Natural killer cell (primary cell): ENCODE results near the gene ZNF333. TPM values are rescaled to one million over a fixed set of nuclear protein-coding genes. Genes with fewer than 3 reads are reported as not detected.
"Not testable (repeated sequence)": the region's sequence is repeated elsewhere in the genome, so short reads cannot be mapped to it uniquely, and the experiment has no call there.

Experiments
- ATAC-seq, 3 donors: fragments of 150-1000 bp in 2 of 3; fragments of 200-7000 bp in 1 of 3; cut with Tn5 transposase; 1 replicate in 1 of 3; 2 replicates in 2 of 3; pipeline ENCODE4 v1.10.0; 2021; ENCODE audit warnings: mild to moderate bottlenecking in 2 of 3, moderate library complexity in 2 of 3
- DNase-seq, 2 donors: peaks; one replicate each; pipeline versions ENCODE4 v3.0.0 to v3.0.0-alpha.2; 2013 to 2021; ENCODE audit warnings: mixed read lengths in 1 of 2
- H3K27ac ChIP-seq: one replicate; pipeline ENCODE4 v1.5.1; 2013; ENCODE audit warnings: mild to moderate bottlenecking, low read length
- H3K27me3 ChIP-seq: one replicate; pipeline ENCODE4 v1.6.1; 2013; ENCODE audit warnings: low read length; ENCODE audit not compliant: control insufficient read depth, insufficient read depth
- H3K36me3 ChIP-seq: one replicate; pipeline ENCODE4 v1.6.1; 2013; ENCODE audit warnings: low read length; ENCODE audit not compliant: control insufficient read depth, insufficient read depth
- H3K4me1 ChIP-seq: one replicate; pipeline ENCODE4 v1.6.1; 2013; ENCODE audit warnings: low read length; ENCODE audit not compliant: control insufficient read depth, insufficient read depth
- H3K4me3 ChIP-seq: one replicate; pipeline ENCODE4 v1.5.1; 2013; ENCODE audit warnings: low read length
- H3K9me3 ChIP-seq: one replicate; pipeline ENCODE4 v1.6.1; 2013; ENCODE audit warnings: low read length; ENCODE audit not compliant: control insufficient read depth, insufficient read depth
- H3K27ac Mint-ChIP-seq, 2 donors: one replicate each; pipeline ENCODE4 v1.8.0; 2022; ENCODE audit warnings: mild to moderate bottlenecking in 2 of 2, mixed read lengths in 2 of 2, moderate library complexity in 1 of 2
- H3K27me3 Mint-ChIP-seq, 2 donors: one replicate each; pipeline ENCODE4 v1.8.0; 2022; ENCODE audit warnings: low read depth in 2 of 2, mixed read lengths in 2 of 2
- H3K36me3 Mint-ChIP-seq: one replicate; pipeline ENCODE4 v1.8.0; 2022; ENCODE audit warnings: mixed read lengths
- H3K4me1 Mint-ChIP-seq, 2 donors: one replicate each; pipeline ENCODE4 v1.8.0; 2022; ENCODE audit warnings: mixed read lengths in 2 of 2
- H3K4me3 Mint-ChIP-seq: one replicate; pipeline ENCODE4 v1.8.0; 2022; ENCODE audit warnings: mild to moderate bottlenecking, moderate library complexity, mixed read lengths
- H3K9me3 Mint-ChIP-seq, 2 donors: one replicate each; pipeline ENCODE4 v1.8.0; 2022; ENCODE audit warnings: mixed read lengths in 2 of 2
- WGBS: methylation state at CpG from one replicate; pipeline ENCODE4 v1.1.7; 2013; ENCODE audit warnings: missing lambda C conversion rate; ENCODE audit not compliant: insufficient coverage; 5-methylcytosine and 5-hydroxymethylcytosine counted together
- intact Hi-C: fragments of 100-400 bp; cut with micrococcal nuclease; formaldehyde crosslinking; loops from one replicate; pipeline ENCODE4 v1.14.2; 2022
- total RNA-seq, 4 donors: library from RNA; stranded (reverse); fragments of 120-200 nt in 1 of 4; gene quantifications; one replicate each; pipeline versions ENCODE4 v1.2.3 to v1.2.4, GENCODE V29; 2013 to 2022
- TF ChIP-seq, protein P1 (sequence below): fragments of 200-600 bp; IDR thresholded peaks from one replicate; pipeline ENCODE4 v1.8.0; 2022; ENCODE audit warnings: antibody characterized with exemption

ZNF333 gene
- total RNA-seq, 3 donors from 2014 or later (not counting 1 experiment from before 2014, with no cell fraction given) = 25.9 to 37.9 (median 31.6) TPM

DNA sequence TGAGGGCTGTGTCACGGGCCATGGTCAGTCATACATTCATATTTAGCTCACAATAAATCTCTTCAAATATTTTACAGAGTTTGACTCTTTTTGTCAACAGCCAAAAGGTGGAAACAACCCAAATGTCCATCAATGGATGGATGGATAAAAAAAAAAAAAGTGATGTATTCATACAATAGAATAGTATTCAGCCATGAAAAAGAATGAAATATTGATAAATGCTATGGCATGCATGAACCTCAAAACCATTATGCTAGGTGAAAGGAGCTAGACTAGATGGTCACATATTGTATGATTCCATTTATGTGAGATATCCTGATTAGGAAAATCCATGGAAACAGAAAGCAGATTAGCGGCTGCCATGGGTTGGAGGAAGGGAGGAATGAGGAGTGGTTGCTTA, 72.3 kb downstream of the ZNF333 start:
- peaks cover 0 to 7% of the 10 kb centered on the region in 2 donors for H3K27me3 Mint-ChIP-seq
- no peak for DNase-seq
- Histone ChIP-seq H3K36me3 (no peaks in the 10 kb centered on the region), H3K27ac (no peak overlapping the region), H3K4me3 (no peak overlapping the region), H3K9me3 (no peaks in the 10 kb centered on the region), H3K27me3 (no peaks in the 10 kb centered on the region), H3K4me1 (no peaks in the 10 kb centered on the region)
- TF ChIP-seq, protein P1, sequence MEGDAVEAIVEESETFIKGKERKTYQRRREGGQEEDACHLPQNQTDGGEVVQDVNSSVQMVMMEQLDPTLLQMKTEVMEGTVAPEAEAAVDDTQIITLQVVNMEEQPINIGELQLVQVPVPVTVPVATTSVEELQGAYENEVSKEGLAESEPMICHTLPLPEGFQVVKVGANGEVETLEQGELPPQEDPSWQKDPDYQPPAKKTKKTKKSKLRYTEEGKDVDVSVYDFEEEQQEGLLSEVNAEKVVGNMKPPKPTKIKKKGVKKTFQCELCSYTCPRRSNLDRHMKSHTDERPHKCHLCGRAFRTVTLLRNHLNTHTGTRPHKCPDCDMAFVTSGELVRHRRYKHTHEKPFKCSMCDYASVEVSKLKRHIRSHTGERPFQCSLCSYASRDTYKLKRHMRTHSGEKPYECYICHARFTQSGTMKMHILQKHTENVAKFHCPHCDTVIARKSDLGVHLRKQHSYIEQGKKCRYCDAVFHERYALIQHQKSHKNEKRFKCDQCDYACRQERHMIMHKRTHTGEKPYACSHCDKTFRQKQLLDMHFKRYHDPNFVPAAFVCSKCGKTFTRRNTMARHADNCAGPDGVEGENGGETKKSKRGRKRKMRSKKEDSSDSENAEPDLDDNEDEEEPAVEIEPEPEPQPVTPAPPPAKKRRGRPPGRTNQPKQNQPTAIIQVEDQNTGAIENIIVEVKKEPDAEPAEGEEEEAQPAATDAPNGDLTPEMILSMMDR = no peak
- no peak overlapping the region for H3K4me3 Mint-ChIP-seq
- ATAC-seq = no peak
- no peaks in the 10 kb centered on the region for H3K36me3 Mint-ChIP-seq
- intact Hi-C loops = no loop called here
- no peaks in the 10 kb centered on the region for H3K4me1 Mint-ChIP-seq
- no peaks in the 10 kb centered on the region for H3K9me3 Mint-ChIP-seq
- no peak overlapping the region for H3K27ac Mint-ChIP-seq
- 92% methylated on average over 2 of the region's 2 CpGs for WGBS

DNA sequence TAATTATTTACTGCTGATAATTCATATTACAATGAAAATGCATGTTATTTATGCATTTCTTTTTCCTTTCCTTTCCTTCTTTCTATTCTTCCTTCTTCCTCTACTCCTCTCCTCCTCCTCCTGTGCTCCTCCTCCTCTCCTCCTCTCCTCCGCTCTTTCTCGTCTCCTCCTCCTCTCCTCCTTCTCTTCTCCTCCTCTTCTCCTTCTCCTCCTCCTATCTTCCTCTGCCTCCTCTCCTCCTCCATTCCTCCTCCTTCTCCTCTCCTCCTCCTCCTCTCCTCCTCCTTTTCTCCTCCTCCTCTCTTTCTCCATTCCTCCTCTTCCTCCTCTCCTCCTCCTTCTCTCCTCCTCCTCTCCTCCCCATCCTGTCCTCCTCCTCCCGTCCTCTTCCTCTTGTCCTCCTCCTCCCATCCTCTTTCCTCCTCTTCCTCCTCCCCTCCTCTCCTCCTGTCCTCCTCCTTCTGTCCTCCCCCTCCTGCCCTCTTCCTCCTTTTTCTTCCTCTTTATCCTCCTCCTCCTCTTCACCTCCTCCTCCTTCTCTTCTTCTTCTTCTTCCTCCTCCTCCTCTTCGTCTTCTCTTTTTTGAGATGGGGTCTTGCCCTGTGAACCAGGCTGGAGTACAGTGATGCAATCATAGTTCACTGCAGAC, 73.8 kb downstream of the ZNF333 start:
- Mint-ChIP-seq H3K9me3 (no peaks in the 10 kb centered on the region), H3K4me1 (no peaks in the 10 kb centered on the region), H3K27ac (no peak overlapping the region), H3K27me3 (peaks cover 0 to 7% of the 10 kb centered on the region in 2 donors), H3K36me3 (no peaks in the 10 kb centered on the region), H3K4me3 (no peak overlapping the region)
- no peaks in the 10 kb centered on the region for H3K36me3 ChIP-seq
- no peaks in the 10 kb centered on the region for H3K9me3 ChIP-seq
- no peak overlapping the region for H3K4me3 ChIP-seq
- H3K27me3 ChIP-seq = no peaks in the 10 kb centered on the region
- TF ChIP-seq, protein P1 = no peak
- no peak overlapping the region for H3K27ac ChIP-seq
- intact Hi-C loops = no loop called here
- DNase-seq = no peak
- WGBS = 84% methylated on average over 4 of the region's 4 CpGs
- no peaks in the 10 kb centered on the region for H3K4me1 ChIP-seq
- ATAC-seq = no peak

DNA sequence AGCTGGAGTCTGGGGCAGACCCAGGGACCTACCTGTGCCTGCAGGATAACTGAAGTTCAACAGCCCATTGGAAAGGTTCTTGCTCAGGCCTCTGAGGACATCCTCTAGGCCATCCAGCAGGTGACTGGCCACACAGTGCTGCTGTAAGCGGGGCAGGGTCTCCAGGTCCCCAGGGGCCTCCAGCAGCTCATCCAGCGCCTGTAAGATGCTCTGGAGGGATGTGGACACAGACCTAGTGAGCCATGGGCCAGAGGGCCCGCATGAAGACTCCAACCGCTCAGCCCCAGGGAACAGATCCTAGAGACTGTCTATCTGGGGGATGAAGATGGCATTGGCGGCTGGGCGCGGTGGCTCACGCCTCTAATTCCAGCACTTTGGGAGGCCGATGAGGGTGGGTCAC, 74.6 kb downstream of the ZNF333 start:
- WGBS = 90% methylated on average over 9 of the region's 9 CpGs
- Histone ChIP-seq H3K36me3 (no peaks in the 10 kb centered on the region), H3K27ac (no peak overlapping the region), H3K4me1 (no peaks in the 10 kb centered on the region), H3K27me3 (no peaks in the 10 kb centered on the region), H3K4me3 (no peak overlapping the region), H3K9me3 (no peaks in the 10 kb centered on the region)
- TF ChIP-seq, protein P1 = no peak
- no peak overlapping the region for H3K27ac Mint-ChIP-seq
- DNase-seq (no peak), ATAC-seq (no peak)
- no peaks in the 10 kb centered on the region for H3K36me3 Mint-ChIP-seq
- intact Hi-C loops = no loop called here
- H3K27me3 Mint-ChIP-seq = peaks cover 0 to 7% of the 10 kb centered on the region in 2 donors
- no peaks in the 10 kb centered on the region for H3K9me3 Mint-ChIP-seq
- H3K4me3 Mint-ChIP-seq = no peak overlapping the region
- no peaks in the 10 kb centered on the region for H3K4me1 Mint-ChIP-seq

DNA sequence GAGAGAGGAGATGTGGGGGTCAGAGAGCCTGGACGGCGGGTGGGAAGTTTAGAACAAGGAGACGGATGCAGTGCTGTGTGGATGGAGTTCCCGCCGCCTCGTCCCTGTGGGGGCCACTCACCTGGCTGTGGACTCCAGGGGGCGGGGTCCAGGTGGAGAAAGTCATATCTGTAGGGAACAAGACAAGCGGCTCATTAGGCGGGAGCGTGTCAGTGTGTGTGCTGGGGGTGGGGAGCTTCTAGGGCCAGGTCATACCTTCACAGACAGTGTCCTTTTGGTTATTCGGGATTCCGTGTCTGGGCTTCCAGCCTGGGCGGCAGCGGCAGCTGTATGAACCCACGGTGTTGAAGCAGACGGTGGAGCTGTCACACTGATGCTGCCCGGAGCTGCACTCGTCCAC, 75.6 kb downstream of the ZNF333 start:
- H3K27me3 Mint-ChIP-seq, H3K9me3 Mint-ChIP-seq, H3K27me3 ChIP-seq, H3K36me3 Mint-ChIP-seq, H3K4me1 Mint-ChIP-seq, DNase-seq, H3K4me3 Mint-ChIP-seq, H3K9me3 ChIP-seq, H3K36me3 ChIP-seq, H3K4me1 ChIP-seq, H3K4me3 ChIP-seq, H3K27ac ChIP-seq, intact Hi-C loops: not testable (repeated sequence)
- H3K27ac Mint-ChIP-seq = peak overlapping the region in 1 of 2 donors; percentile 77
- peak; percentile 52 to 65 (median 53) for ATAC-seq
- WGBS = 93% methylated on average over 4 of the region's 18 CpGs

DNA sequence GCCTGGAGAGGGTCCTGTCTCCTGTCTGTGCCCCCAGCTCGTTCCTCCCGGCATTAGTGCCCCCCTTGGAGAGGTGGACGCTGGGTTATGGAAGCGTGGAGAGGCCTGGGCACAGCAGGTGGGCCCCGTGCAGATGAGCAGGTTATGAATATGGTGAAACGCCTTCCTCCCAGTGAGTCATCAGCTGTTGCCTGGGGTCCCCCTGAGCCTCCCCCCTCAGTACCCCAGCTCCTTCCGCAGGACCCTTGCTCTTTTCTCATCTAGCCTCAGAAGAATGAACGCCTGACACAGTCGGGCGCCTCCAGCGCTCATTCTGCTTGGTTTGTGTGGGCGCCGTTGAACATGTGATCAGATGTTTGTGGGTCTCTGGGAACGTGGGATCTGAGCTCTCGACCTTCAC, 76.0 kb downstream of the ZNF333 start:
- H3K36me3 Mint-ChIP-seq, DNase-seq, H3K4me3 Mint-ChIP-seq, H3K4me1 ChIP-seq, H3K27me3 Mint-ChIP-seq, H3K4me1 Mint-ChIP-seq, H3K4me3 ChIP-seq, H3K9me3 ChIP-seq, intact Hi-C loops, H3K27me3 ChIP-seq, H3K9me3 Mint-ChIP-seq, H3K27ac ChIP-seq, H3K36me3 ChIP-seq: not testable (repeated sequence)
- peak; percentile 28 to 58 (median 36) for ATAC-seq
- 91% methylated on average over 12 of the region's 15 CpGs for WGBS
- peak overlapping the region in 1 of 2 donors; percentile 77 for H3K27ac Mint-ChIP-seq
